Prostate gland (tissue), 2 donors: ENCODE measurements around the gene BLOC1S1.

Experiments used
- CTCF ChIP-seq, 4 experiments: fragments of 200-600 bp in 2 of 4; fragments of 450-650 bp in 2 of 4; sonication (generic) in 2 of 4; IDR thresholded peaks; 1 replicate in 3 of 4; 2 replicates in 1 of 4; pipeline ENCODE4 v1.5.1; 2016 to 2019; ENCODE audit warnings: antibody characterized with exemption in 4 of 4, mild to moderate bottlenecking in 2 of 4, moderate library complexity in 2 of 4
- POLR2A ChIP-seq: fragments of 450-650 bp; IDR thresholded peaks from one replicate; pipeline ENCODE4 v1.6.1; 2016; ENCODE audit warnings: antibody characterized with exemption, mild to moderate bottlenecking
- POLR2AphosphoS5 ChIP-seq: sonication (generic); formaldehyde crosslinking; IDR thresholded peaks from one replicate; pipeline ENCODE4 v1.6.1; 2017; ENCODE audit warnings: antibody characterized with exemption

DNA sequence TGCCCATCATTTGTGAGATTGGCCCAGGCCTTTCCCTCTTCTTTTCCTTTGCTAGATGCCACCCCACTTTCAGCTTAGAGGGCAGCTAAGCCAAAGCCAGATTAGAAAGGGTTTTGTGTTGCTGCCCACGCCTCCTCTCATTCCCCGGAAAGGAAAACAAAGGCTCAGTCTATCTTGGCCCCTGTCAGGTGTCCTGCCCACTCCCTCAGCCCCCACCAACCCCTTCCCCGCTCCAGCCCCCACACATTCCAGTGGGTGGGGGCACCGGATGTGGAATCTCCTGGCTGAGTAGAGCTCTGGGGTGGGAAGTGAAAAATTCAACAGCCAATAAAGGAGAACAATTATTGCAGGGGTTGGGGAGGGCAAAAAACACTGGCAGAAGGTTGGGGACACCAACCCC is 2.2 kb downstream of the BLOC1S1 start:
- TF ChIP-seq CTCF (IDR thresholded peaks at IDR 0.05) (no peak), POLR2AphosphoS5 (no peak), POLR2A (no peak)
